ENCODE results near the gene ALDOA.

ALDOA gene

GRCh38 chr16:30026449-30026848 lies 39.1 kb upstream of the ALDOA start:
- Histone ChIP-seq H3K27ac (ENCODE audit: low read depth, low read length) (no peak overlapping the region), H3K9me3 (ENCODE audit: control insufficient read depth in 1 of 2, low read length in 2 of 2) (no peaks in the 10 kb centered on the region), H3K27me3 (ENCODE audit: control insufficient read depth in 1 of 2, insufficient read depth in 2 of 2, low read length in 2 of 2) (peaks cover 41% of the 10 kb centered on the region in 2 donors), H3K9ac (ENCODE audit: low read depth in 1 of 2, low read length in 2 of 2) (no peak overlapping the region), H3K36me3 (ENCODE audit: control insufficient read depth in 1 of 2, insufficient read depth in 2 of 2, low read length in 2 of 2) (no peaks in the 10 kb centered on the region), H3K4me1 (ENCODE audit: control insufficient read depth in 1 of 2, insufficient read depth in 2 of 2, low read length in 2 of 2) (peaks cover 3% of the 10 kb centered on the region in 2 donors), H3K4me3 (ENCODE audit: low read depth in 1 of 2, low read length in 2 of 2) (no peak overlapping the region)

- no peaks in the 10 kb centered on the region for H3K36me3 ChIP-seq (ENCODE audit: control insufficient read depth in 1 of 2, insufficient read depth in 2 of 2, low read length in 2 of 2)
- H3K4me1 ChIP-seq (ENCODE audit: control insufficient read depth in 1 of 2, insufficient read depth in 2 of 2, low read length in 2 of 2) = no peaks in the 10 kb centered on the region
- no peaks in the 10 kb centered on the region for H3K9me3 ChIP-seq (ENCODE audit: control insufficient read depth in 1 of 2, low read length in 2 of 2)
- H3K9ac ChIP-seq (ENCODE audit: low read depth in 1 of 2, low read length in 2 of 2) = no peak overlapping the region
- H3K4me3 ChIP-seq (ENCODE audit: low read depth in 1 of 2, low read length in 2 of 2) = no peak overlapping the region
- no peak overlapping the region for H3K27ac ChIP-seq (ENCODE audit: low read depth, low read length)
- H3K27me3 ChIP-seq (ENCODE audit: control insufficient read depth in 1 of 2, insufficient read depth in 2 of 2, low read length in 2 of 2) = peaks cover 51 to 52% of the 10 kb centered on the region in 2 donors
Observed at GRCh38 chr16:30027588-30028437, 37.7 kb upstream of the ALDOA start.

GRCh38 chr16:30028438-30029076 lies 37.0 kb upstream of the ALDOA start:
- no peaks in the 10 kb centered on the region for H3K9me3 ChIP-seq (ENCODE audit: control insufficient read depth in 1 of 2, low read length in 2 of 2)
- H3K9ac ChIP-seq (ENCODE audit: low read depth in 1 of 2, low read length in 2 of 2) = no peak overlapping the region
- peaks cover 51 to 52% of the 10 kb centered on the region in 2 donors for H3K27me3 ChIP-seq (ENCODE audit: control insufficient read depth in 1 of 2, insufficient read depth in 2 of 2, low read length in 2 of 2)
- no peaks in the 10 kb centered on the region for H3K4me1 ChIP-seq (ENCODE audit: control insufficient read depth in 1 of 2, insufficient read depth in 2 of 2, low read length in 2 of 2)
- H3K36me3 ChIP-seq (ENCODE audit: control insufficient read depth in 1 of 2, insufficient read depth in 2 of 2, low read length in 2 of 2) = no peaks in the 10 kb centered on the region
- H3K4me3 ChIP-seq (ENCODE audit: low read depth in 1 of 2, low read length in 2 of 2) = no peak overlapping the region
- H3K27ac ChIP-seq (ENCODE audit: low read depth, low read length) = no peak overlapping the region

GRCh38 chr16:30030011-30030685 lies 35.4 kb upstream of the ALDOA start:
- H3K36me3 ChIP-seq (ENCODE audit: control insufficient read depth in 1 of 2, insufficient read depth in 2 of 2, low read length in 2 of 2) = no peaks in the 10 kb centered on the region
- no peaks in the 10 kb centered on the region for H3K4me1 ChIP-seq (ENCODE audit: control insufficient read depth in 1 of 2, insufficient read depth in 2 of 2, low read length in 2 of 2)
- no peak overlapping the region for H3K4me3 ChIP-seq (ENCODE audit: low read depth in 1 of 2, low read length in 2 of 2)
- H3K27me3 ChIP-seq (ENCODE audit: control insufficient read depth in 1 of 2, insufficient read depth in 2 of 2, low read length in 2 of 2) = peaks cover 51 to 52% of the 10 kb centered on the region in 2 donors
- H3K9me3 ChIP-seq (ENCODE audit: control insufficient read depth in 1 of 2, low read length in 2 of 2) = no peaks in the 10 kb centered on the region
- H3K9ac ChIP-seq (ENCODE audit: low read depth in 1 of 2, low read length in 2 of 2) = no peak overlapping the region
- no peak overlapping the region for H3K27ac ChIP-seq (ENCODE audit: low read depth, low read length)

- H3K4me3 ChIP-seq (ENCODE audit: low read depth in 1 of 2, low read length in 2 of 2) = no peak within 1 kb of the TSS
Observed at GRCh38 chr16:30030841-30031413, 34.6 kb upstream of the ALDOA start, which contains the start of gene TLCD3B. Gene TLCD3B (minus strand): TSS chr16:30031271. CDS start chr16:30030527, 744 bp downstream.

GRCh38 chr16:30031477-30031918 lies 34.1 kb upstream of the ALDOA start:
- H3K9me3 ChIP-seq (ENCODE audit: control insufficient read depth in 1 of 2, low read length in 2 of 2) = no peaks in the 10 kb centered on the region
- no peak overlapping the region for H3K4me3 ChIP-seq (ENCODE audit: low read depth in 1 of 2, low read length in 2 of 2)
- H3K4me1 ChIP-seq (ENCODE audit: control insufficient read depth in 1 of 2, insufficient read depth in 2 of 2, low read length in 2 of 2) = no peaks in the 10 kb centered on the region
- H3K27ac ChIP-seq (ENCODE audit: low read depth, low read length) = no peak overlapping the region
- no peaks in the 10 kb centered on the region for H3K36me3 ChIP-seq (ENCODE audit: control insufficient read depth in 1 of 2, insufficient read depth in 2 of 2, low read length in 2 of 2)
- peaks cover 45 to 47% of the 10 kb centered on the region in 2 donors for H3K27me3 ChIP-seq (ENCODE audit: control insufficient read depth in 1 of 2, insufficient read depth in 2 of 2, low read length in 2 of 2)
- no peak overlapping the region for H3K9ac ChIP-seq (ENCODE audit: low read depth in 1 of 2, low read length in 2 of 2)

More at GRCh38 chr16:30030841-30031413, 34.6 kb upstream of the ALDOA start, which contains the start of gene TLCD3B:
- Histone ChIP-seq H3K36me3 (ENCODE audit: control insufficient read depth in 1 of 2, insufficient read depth in 2 of 2, low read length in 2 of 2) (no peaks in the 10 kb centered on the region), H3K4me1 (ENCODE audit: control insufficient read depth in 1 of 2, insufficient read depth in 2 of 2, low read length in 2 of 2) (no peaks in the 10 kb centered on the region), H3K27ac (ENCODE audit: low read depth, low read length) (no peak within 1 kb of the TSS), H3K9me3 (ENCODE audit: control insufficient read depth in 1 of 2, low read length in 2 of 2) (no peaks in the 10 kb centered on the region), H3K9ac (ENCODE audit: low read depth in 1 of 2, low read length in 2 of 2) (no peak within 1 kb of the TSS), H3K27me3 (ENCODE audit: control insufficient read depth in 1 of 2, insufficient read depth in 2 of 2, low read length in 2 of 2) (peaks cover 47% of the 10 kb centered on the region in 2 donors)

- peaks cover 37 to 47% of the 10 kb centered on the region in 2 donors for H3K27me3 ChIP-seq (ENCODE audit: control insufficient read depth in 1 of 2, insufficient read depth in 2 of 2, low read length in 2 of 2)
- H3K4me1 ChIP-seq (ENCODE audit: control insufficient read depth in 1 of 2, insufficient read depth in 2 of 2, low read length in 2 of 2) = no peaks in the 10 kb centered on the region
- H3K27ac ChIP-seq (ENCODE audit: low read depth, low read length) = no peak overlapping the region
- no peaks in the 10 kb centered on the region for H3K9me3 ChIP-seq (ENCODE audit: control insufficient read depth in 1 of 2, low read length in 2 of 2)
- H3K36me3 ChIP-seq (ENCODE audit: control insufficient read depth in 1 of 2, insufficient read depth in 2 of 2, low read length in 2 of 2) = no peaks in the 10 kb centered on the region
- H3K4me3 ChIP-seq (ENCODE audit: low read depth in 1 of 2, low read length in 2 of 2) = no peak overlapping the region
- no peak overlapping the region for H3K9ac ChIP-seq (ENCODE audit: low read depth in 1 of 2, low read length in 2 of 2)
Observed at GRCh38 chr16:30032083-30032819, 33.3 kb upstream of the ALDOA start.

GRCh38 chr16:30033270-30033669 lies 32.3 kb upstream of the ALDOA start:
- no peaks in the 10 kb centered on the region for H3K36me3 ChIP-seq (ENCODE audit: control insufficient read depth in 1 of 2, insufficient read depth in 2 of 2, low read length in 2 of 2)
- no peaks in the 10 kb centered on the region for H3K9me3 ChIP-seq (ENCODE audit: control insufficient read depth in 1 of 2, low read length in 2 of 2)
- no peaks in the 10 kb centered on the region for H3K4me1 ChIP-seq (ENCODE audit: control insufficient read depth in 1 of 2, insufficient read depth in 2 of 2, low read length in 2 of 2)
- H3K27me3 ChIP-seq (ENCODE audit: control insufficient read depth in 1 of 2, insufficient read depth in 2 of 2, low read length in 2 of 2) = peaks cover 35 to 38% of the 10 kb centered on the region in 2 donors
- no peak overlapping the region for H3K27ac ChIP-seq (ENCODE audit: low read depth, low read length)
- no peak overlapping the region for H3K4me3 ChIP-seq (ENCODE audit: low read depth in 1 of 2, low read length in 2 of 2)
- no peak overlapping the region for H3K9ac ChIP-seq (ENCODE audit: low read depth in 1 of 2, low read length in 2 of 2)

GRCh38 chr16:30040221-30040620 lies 25.3 kb upstream of the ALDOA start:
- no peak overlapping the region for H3K4me3 ChIP-seq (ENCODE audit: low read depth in 1 of 2, low read length in 2 of 2)
- H3K27me3 ChIP-seq (ENCODE audit: control insufficient read depth in 1 of 2, insufficient read depth in 2 of 2, low read length in 2 of 2) = peaks cover 0 to under 1% of the 10 kb centered on the region in 2 donors
- H3K9me3 ChIP-seq (ENCODE audit: control insufficient read depth in 1 of 2, low read length in 2 of 2) = no peaks in the 10 kb centered on the region
- H3K4me1 ChIP-seq (ENCODE audit: control insufficient read depth in 1 of 2, insufficient read depth in 2 of 2, low read length in 2 of 2) = no peaks in the 10 kb centered on the region
- H3K27ac ChIP-seq (ENCODE audit: low read depth, low read length) = no peak overlapping the region
- H3K9ac ChIP-seq (ENCODE audit: low read depth in 1 of 2, low read length in 2 of 2) = no peak overlapping the region
- no peaks in the 10 kb centered on the region for H3K36me3 ChIP-seq (ENCODE audit: control insufficient read depth in 1 of 2, insufficient read depth in 2 of 2, low read length in 2 of 2)
